HG02938 (cell line): ENCODE results near the gene MOXD1.

ENCODE experiments used
- ATAC-seq: cut with Tn5 transposase; IDR thresholded peaks from one replicate; pipeline ENCODE4 v1.9.1; 2021; ENCODE audit warnings: mild to moderate bottlenecking, moderate library complexity; ENCODE audit not compliant: unreplicated experiment

MOXD1 gene

GRCh38 chr6:132246632-132247270, 154.5 kb downstream of the MOXD1 start:
- no peak for ATAC-seq

GRCh38 chr6:132246120-132246617, 155.1 kb downstream of the MOXD1 start:
- ATAC-seq: no peak
